22Rv1 (cell line): ENCODE results near the gene LAPTM5.

Experiments
- H3K27ac ChIP-seq: fragments of 450-650 bp; 2 replicates; pipeline ENCODE4 v1.5.1; 2017
- ZFX ChIP-seq: fragments of 450-650 bp; IDR thresholded peaks from 2 replicates; pipeline ENCODE4 v1.6.1; 2017; ENCODE audit warnings: antibody characterized with exemption, borderline replicate concordance
- TF ChIP-seq, protein P1 (sequence below): fragments of 450-650 bp; IDR thresholded peaks from 2 replicates; pipeline ENCODE4 v1.5.1; 2017; ENCODE audit warnings: mild to moderate bottlenecking

Gene LAPTM5

DNA sequence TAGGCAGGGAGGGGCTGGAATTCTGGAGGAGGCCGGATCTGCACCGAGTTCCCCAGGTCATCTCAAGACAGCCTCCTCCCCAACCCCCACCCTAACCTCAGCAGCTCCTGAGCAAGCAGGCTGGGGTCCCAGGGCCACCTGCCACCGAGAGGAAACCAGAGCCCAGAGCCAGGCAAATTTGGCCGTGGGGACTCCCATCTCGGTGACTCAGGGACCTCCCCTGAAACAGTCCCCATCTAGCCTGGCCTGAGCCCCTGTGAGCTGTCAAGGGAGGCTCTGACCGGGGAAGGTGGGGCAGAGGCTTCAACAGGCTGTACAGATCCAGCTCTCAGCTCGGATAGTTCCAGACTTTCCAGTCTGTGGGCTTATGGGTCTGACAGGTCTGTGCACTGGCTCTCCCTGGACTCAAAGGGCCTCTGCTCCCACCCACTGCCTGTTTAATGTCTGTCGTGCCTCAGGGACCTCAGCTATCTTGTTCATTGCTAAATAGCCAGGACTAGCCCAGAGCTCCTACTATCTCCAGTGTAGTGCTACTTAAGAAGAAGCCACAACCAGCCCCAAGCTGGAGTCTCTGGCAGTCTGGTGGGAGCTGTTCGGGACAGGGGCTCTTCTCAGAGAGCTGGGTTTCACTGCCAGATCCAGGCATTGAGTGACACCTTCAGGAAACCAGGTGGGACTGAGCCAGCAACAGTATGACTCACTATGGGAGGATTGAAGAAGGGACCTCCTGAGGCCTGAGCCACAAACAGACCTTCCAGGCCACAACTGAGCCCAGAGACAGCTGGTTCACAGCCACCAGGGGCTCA lies 59.8 kb downstream of the LAPTM5 start:
- TF ChIP-seq ZFX: no peak
- TF ChIP-seq, protein P1, sequence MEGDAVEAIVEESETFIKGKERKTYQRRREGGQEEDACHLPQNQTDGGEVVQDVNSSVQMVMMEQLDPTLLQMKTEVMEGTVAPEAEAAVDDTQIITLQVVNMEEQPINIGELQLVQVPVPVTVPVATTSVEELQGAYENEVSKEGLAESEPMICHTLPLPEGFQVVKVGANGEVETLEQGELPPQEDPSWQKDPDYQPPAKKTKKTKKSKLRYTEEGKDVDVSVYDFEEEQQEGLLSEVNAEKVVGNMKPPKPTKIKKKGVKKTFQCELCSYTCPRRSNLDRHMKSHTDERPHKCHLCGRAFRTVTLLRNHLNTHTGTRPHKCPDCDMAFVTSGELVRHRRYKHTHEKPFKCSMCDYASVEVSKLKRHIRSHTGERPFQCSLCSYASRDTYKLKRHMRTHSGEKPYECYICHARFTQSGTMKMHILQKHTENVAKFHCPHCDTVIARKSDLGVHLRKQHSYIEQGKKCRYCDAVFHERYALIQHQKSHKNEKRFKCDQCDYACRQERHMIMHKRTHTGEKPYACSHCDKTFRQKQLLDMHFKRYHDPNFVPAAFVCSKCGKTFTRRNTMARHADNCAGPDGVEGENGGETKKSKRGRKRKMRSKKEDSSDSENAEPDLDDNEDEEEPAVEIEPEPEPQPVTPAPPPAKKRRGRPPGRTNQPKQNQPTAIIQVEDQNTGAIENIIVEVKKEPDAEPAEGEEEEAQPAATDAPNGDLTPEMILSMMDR: no peak
- no peak overlapping the region for H3K27ac ChIP-seq

DNA sequence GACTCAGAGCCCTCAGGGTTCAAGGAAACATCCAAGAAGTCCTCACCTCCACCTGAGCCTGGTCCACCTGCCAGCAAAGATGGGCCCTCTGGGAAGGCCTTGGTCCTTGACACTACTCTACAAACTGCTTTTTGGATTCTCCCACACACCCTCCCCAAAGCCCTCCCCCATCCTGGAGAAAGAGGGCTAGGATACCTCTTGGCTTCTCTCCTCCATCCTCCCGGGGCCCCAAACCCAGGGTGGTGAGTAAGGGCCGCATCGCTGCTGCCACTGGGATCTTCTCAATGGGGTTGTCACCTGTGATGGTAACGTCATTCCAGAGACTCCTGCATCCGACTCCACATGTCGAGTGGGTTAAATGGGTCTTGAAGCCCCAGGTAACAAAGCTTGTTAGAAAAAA lies 60.7 kb downstream of the LAPTM5 start:
- H3K27ac ChIP-seq: no peak overlapping the region
- TF ChIP-seq, protein P1: no peak
- no peak for TF ChIP-seq ZFX

DNA sequence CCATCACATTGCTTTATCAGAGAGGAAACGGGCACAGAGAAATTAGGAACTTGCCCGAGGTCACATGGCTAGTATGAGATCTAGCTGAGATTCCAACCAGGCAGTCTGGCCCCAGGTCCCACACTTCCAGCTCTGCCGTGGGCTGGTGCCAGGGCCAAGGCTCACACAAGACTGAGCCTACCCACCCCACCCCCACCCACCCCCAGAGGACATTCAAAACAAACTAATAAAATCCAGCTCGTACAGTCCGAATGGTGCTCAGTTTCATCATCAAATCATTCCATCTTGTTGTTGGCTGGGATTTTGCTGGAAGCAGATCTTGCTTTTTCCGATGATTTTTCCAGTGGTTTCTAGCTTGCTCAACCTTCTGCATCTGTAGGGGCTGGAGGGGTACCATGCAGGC lies 62.1 kb downstream of the LAPTM5 start:
- TF ChIP-seq ZFX: no peak
- TF ChIP-seq, protein P1: no peak
- H3K27ac ChIP-seq: no peak overlapping the region

DNA sequence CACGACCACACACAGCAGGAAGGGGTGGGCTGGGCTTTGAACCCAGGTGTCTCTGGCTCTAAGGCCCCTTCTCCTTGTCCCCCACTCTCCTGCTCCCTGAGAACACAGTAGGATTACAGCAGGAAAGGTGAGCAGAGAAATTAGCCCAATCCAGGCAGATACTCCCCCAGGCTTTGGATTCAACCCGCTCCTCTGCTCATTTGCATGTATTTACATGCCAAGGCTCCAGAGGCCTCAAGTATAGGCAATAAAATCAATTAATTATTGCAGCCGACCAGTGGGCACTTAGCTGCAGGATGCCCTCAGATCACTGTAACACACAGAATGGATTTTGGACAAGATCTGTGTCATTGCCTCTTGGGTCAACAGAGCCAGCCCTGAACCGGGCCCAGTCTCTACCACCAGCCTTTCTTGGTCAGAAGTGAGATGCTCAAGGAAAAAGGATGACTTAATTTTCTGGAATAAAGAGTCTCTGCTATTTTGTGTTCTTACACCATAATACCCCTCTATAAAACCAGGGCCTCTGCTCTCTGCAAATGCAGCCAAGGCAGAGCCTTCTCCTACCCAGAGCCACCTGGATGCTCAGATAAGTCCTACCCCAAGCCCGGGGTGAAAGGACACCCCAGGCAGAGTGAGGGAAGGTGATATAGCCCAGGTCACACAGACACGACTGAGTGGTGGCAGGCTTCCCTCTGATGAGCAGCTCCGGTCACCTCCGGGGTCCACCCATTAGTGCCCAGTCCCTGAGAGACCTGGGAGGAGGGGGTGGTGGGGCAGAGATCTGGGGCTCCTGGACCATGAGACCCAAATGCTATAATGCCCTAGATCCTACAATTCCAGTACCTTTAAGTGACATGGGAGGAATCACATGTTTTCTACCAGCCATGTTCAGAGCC lies 63.0 kb downstream of the LAPTM5 start:
- TF ChIP-seq ZFX: no peak
- TF ChIP-seq, protein P1: no peak

GRCh38 chr1:30693822-30694221 lies 63.8 kb downstream of the LAPTM5 start:
- no peak for TF ChIP-seq ZFX
- TF ChIP-seq, protein P1: no peak
- H3K27ac ChIP-seq: no peak overlapping the region

More for the DNA sequence above, 63.0 kb downstream of the LAPTM5 start:
- H3K27ac ChIP-seq: no peak overlapping the region

GRCh38 chr1:30693366-30693765 lies 64.2 kb downstream of the LAPTM5 start:
- H3K27ac ChIP-seq: no peak overlapping the region
- TF ChIP-seq, protein P1: no peak
- no peak for TF ChIP-seq ZFX

DNA sequence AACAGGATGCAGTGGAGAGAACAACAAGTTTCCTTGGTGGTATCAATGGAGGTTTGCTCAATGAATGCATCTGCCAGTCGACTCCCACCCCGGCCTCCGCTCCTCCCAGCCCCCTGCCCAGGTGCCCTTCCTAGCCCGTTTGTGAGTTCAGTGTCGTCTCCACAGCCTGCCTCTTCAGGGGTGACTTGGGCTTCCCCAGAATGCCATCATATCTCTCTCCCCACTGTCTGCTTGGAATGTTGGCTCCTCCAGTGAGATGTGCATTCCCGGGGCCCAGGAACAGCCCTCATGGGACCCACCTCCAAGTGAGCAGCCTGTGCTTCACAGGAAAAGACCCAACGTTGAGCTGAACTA lies 64.6 kb downstream of the LAPTM5 start:
- H3K27ac ChIP-seq: no peak overlapping the region
- TF ChIP-seq, protein P1: no peak
- TF ChIP-seq ZFX: no peak
